Measurements from ENCODE around the gene CD151.

The CD151 gene

DNA sequence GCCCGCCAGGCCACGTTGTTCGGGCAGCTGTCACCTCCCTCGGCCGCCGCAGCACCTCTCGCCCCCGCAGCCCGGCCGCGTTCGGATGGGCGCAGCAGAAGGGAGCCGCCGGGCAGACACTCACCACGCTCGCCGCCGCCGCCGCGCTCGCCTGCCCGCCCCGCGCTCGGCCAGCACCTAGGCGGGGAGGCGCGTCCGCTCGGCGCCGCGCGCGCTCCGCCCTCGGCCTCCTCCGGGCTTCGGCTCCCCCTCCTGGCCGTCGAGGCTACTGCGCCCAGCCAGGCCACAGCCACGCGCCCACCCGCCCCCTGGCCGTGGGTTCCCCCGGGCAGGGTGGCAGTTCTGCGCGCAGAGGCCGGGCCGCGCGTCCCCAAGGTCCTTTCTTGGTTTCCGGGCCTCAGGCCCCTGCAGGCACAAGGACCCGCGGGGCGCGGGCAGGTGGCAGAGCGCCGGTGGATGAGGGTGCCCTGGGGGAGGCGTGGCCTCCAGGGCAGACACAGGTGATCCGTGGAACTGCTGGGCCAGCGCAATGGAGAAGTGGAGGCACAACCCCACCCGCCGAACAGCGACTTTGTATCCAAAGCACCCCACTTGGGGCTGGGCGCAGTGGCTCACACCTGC is 34.5 kb upstream of the CD151 start, which contains the start of gene SLC25A22:
Gene SLC25A22 (minus strand): TSS at position 189 of the 621 bp plus-strand sequence. CDS start 3,275 bp downstream, outside the sequence.
- TF ChIP-seq, protein P1, sequence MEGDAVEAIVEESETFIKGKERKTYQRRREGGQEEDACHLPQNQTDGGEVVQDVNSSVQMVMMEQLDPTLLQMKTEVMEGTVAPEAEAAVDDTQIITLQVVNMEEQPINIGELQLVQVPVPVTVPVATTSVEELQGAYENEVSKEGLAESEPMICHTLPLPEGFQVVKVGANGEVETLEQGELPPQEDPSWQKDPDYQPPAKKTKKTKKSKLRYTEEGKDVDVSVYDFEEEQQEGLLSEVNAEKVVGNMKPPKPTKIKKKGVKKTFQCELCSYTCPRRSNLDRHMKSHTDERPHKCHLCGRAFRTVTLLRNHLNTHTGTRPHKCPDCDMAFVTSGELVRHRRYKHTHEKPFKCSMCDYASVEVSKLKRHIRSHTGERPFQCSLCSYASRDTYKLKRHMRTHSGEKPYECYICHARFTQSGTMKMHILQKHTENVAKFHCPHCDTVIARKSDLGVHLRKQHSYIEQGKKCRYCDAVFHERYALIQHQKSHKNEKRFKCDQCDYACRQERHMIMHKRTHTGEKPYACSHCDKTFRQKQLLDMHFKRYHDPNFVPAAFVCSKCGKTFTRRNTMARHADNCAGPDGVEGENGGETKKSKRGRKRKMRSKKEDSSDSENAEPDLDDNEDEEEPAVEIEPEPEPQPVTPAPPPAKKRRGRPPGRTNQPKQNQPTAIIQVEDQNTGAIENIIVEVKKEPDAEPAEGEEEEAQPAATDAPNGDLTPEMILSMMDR (IDR thresholded peaks at IDR 0.05; ENCODE audit: insufficient read depth, missing control alignments): peak; percentile 53
- DNase-seq (ENCODE audit: insufficient read length, low spot score) (peak; percentile 75), FAIRE-seq (no peak)

DNA sequence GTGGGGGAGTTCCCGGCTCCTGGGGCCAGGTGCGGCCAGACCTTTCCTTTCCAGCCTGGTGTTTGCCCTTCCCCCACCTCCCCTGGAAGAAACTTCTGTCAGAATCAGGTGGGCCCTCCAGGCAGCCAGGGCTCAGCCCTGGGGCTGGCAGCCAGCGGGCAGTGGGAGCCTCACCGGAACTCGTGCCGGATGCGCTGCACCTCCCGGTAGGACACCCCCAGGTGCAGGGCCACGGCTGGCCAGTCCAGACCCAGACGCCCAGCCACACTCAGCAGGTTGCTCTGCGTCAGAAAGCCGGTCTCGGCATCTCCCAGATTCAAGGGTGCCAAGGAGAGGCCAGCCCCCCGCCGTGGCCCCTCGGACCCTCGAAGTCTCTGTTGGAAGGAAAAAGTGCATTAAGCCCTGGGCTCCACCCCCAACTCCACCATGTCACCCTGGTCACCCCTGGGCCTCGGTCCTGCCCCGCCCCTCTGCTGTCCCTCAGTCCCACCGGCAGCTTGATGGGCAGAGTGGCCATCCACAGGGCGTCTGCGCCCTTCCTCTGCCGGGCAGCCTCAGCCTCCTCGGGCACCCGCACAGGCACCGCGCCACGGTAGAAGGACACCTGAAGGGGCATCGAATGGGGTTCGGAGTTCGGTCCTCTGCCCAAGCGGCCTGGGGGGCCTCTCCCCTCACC is 33.0 kb upstream of the CD151 start:
- DNase-seq (ENCODE audit: insufficient read length, low spot score): no peak
- no peak for FAIRE-seq
- TF ChIP-seq, protein P1 (IDR thresholded peaks at IDR 0.05; ENCODE audit: insufficient read depth, missing control alignments): no peak

DNA sequence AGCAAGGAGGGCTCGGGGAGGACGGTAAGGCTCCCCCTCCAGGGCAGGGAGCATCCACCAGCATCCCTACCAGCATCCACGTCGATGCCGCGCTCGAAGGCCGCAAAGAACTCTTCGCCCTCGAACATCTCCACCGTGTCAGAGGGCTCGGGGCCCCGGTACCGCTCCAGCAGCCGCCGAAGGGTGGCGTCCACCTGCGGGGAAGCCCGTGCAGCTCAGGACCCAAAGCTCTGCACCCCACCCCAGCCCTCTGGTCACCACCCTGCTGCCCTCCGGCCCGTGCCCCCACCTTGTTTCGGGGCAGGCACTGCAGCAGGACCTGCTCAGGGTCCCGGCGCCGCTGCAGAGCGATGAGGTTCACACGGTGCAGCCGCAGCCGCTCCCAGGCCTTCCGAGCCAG is 32.3 kb upstream of the CD151 start:
- FAIRE-seq (no peak), DNase-seq (ENCODE audit: insufficient read length, low spot score) (no peak)
- TF ChIP-seq, protein P1 (IDR thresholded peaks at IDR 0.05; ENCODE audit: insufficient read depth, missing control alignments): no peak

DNA sequence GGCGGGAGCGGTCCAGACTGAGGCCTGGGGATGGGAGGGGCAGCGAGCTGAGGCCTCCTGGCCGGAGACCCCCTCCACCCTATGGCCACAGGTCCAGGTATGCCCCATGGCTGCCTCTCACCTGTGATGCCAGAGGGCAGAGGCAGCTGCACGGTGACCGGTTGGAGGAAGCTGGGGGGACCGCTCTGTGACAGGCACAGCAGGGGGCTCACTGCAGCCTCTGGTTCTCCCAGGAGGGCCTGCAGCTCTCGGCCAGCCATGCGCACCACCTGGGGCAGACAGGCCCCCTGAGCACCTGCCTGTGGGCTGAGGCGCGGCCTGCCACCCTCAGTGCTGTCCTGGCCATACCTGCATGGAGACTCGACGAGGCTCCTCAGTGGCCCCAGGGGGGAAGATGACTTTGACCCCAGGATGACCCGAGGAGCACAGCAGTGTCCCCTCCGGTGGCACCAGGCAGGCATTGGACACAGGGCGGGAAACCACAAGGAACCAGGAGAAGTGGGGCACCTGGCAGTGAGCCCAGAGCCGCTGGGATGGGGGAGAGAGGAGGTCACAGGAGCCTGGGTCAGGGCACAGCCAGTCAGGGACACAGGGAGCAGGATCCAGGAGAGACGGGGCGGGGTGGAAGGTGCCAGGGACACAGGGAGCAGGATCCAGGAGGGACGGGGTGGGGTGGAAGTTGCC is 31.5 kb upstream of the CD151 start:
- DNase-seq (ENCODE audit: insufficient read length, low spot score) (no peak), FAIRE-seq (no peak)
- TF ChIP-seq, protein P1 (IDR thresholded peaks at IDR 0.05; ENCODE audit: insufficient read depth, missing control alignments): no peak

DNA sequence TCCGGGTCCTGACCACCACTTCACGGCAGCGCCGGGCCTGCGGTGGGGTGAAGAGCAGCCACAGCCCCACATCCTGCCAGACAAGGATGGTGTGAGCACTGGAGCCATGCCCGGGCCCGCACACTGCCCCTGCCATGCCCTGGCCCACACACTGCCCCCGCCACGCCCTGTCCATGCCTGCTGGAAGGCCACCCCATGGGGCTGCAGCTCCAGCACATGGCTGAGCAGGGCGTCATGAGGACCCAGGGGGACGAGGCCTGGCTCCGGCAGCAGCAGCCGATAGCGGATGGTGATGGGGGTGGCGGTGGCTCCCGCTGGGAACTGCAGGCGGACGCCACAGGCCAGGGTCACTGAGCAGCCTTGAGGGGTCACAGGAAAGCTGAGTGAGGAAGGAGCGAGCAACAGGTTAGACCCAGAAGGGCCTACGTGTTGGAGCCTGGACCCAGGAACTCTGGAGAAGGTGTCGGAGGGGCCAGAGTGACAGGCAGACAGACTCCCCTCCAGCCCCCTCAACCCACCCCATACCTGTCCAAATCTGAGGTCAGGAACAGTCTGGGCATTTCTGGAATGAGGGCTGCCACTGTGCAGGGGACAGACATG is 30.6 kb upstream of the CD151 start:
- FAIRE-seq (no peak), DNase-seq (ENCODE audit: insufficient read length, low spot score) (no peak)
- TF ChIP-seq, protein P1 (IDR thresholded peaks at IDR 0.05; ENCODE audit: insufficient read depth, missing control alignments): no peak

DNA sequence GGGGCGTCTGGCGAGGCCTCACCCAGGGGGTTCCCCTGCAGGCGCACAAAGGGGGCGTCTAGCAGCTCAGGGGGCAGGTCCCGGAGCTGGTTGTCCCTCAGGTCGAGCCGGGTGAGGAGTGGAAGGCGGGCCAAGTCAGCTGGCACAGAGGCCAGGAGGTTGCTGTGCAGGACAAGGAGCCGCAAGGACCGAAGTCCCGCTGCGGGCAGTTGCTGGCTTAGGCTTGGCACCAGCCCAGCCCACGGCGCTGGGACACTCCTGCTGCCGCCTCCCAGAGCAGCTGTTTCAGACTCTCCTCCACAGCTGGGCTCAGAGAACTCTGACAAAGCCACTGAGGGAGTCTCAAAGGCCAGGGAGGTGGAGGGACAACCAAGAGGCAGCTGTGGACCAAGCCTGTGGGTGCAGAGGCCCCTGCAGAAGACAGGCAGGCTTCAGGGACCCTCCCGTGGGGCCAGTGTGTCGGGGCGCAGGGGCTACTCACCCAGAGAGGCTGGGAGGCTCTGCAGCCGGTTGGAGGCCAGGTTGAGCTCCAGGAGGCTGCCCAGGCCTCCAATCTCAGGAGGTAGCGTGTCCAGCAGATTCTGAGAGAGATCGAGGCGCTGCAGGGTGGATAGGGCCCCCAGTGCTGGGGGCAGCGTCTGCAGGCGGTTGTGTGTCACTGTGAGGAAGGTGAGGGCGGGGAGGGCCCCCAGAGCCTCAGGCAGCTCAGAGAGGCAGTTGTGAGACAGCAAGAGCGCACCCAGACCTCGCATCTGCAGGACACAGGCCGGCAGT is 29.9 kb upstream of the CD151 start:
- FAIRE-seq (no peak), DNase-seq (ENCODE audit: insufficient read length, low spot score) (no peak)
- TF ChIP-seq, protein P1 (IDR thresholded peaks at IDR 0.05; ENCODE audit: insufficient read depth, missing control alignments): no peak
